ENCODE results near the gene PLD2.

DNA sequence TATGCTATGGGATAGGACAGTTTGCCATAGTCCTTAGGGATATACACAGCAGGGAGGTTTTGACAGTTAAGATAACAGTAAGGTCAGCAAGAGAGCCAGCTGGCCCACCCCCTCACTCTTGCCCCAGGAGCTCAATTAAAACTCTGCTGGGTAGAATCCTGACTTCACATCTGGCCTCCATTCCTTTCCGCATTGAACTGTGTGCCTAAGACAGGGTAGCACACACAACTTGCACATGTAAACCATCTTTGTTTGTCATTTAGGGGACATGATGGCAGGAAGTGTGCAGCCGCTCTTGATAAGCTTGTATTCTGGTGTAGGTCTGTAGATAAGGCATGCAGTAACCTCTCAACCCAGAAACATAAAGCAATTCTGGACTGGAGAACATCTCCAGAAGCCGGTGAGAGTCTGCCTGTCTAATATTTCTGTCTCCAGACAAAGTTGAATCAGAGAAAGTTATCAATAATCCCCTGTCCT is 31.4 kb downstream of the PLD2 start:
- TF ChIP-seq, protein P1, sequence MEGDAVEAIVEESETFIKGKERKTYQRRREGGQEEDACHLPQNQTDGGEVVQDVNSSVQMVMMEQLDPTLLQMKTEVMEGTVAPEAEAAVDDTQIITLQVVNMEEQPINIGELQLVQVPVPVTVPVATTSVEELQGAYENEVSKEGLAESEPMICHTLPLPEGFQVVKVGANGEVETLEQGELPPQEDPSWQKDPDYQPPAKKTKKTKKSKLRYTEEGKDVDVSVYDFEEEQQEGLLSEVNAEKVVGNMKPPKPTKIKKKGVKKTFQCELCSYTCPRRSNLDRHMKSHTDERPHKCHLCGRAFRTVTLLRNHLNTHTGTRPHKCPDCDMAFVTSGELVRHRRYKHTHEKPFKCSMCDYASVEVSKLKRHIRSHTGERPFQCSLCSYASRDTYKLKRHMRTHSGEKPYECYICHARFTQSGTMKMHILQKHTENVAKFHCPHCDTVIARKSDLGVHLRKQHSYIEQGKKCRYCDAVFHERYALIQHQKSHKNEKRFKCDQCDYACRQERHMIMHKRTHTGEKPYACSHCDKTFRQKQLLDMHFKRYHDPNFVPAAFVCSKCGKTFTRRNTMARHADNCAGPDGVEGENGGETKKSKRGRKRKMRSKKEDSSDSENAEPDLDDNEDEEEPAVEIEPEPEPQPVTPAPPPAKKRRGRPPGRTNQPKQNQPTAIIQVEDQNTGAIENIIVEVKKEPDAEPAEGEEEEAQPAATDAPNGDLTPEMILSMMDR (tag by site-specific recombination; IDR thresholded peaks at IDR 0.05) = no peak
- no peak for TF ChIP-seq MZF1 (tag by site-specific recombination; IDR thresholded peaks at IDR 0.05; ENCODE audit: borderline replicate concordance)
- TF ChIP-seq ZNF501 (tag by site-specific recombination; IDR thresholded peaks at IDR 0.05) = no peak
- TF ChIP-seq ZNF660 (tag by site-specific recombination; IDR thresholded peaks at IDR 0.05) = no peak
- TF ChIP-seq KLF7 (tag by site-specific recombination; IDR thresholded peaks at IDR 0.05; ENCODE audit: borderline replicate concordance) = no peak
- TF ChIP-seq ZBTB21 (tag by site-specific recombination; IDR thresholded peaks at IDR 0.05) = no peak
- no peak for TF ChIP-seq ZNF19 (tag by site-specific recombination; IDR thresholded peaks at IDR 0.05; ENCODE audit: low read depth)
- no peak for TF ChIP-seq ZNF558 (tag by site-specific recombination; IDR thresholded peaks at IDR 0.05)
- TF ChIP-seq ZNF292 (tag by site-specific recombination; IDR thresholded peaks at IDR 0.05; ENCODE audit: borderline replicate concordance, low read depth) = no peak
- TF ChIP-seq, protein P2, sequence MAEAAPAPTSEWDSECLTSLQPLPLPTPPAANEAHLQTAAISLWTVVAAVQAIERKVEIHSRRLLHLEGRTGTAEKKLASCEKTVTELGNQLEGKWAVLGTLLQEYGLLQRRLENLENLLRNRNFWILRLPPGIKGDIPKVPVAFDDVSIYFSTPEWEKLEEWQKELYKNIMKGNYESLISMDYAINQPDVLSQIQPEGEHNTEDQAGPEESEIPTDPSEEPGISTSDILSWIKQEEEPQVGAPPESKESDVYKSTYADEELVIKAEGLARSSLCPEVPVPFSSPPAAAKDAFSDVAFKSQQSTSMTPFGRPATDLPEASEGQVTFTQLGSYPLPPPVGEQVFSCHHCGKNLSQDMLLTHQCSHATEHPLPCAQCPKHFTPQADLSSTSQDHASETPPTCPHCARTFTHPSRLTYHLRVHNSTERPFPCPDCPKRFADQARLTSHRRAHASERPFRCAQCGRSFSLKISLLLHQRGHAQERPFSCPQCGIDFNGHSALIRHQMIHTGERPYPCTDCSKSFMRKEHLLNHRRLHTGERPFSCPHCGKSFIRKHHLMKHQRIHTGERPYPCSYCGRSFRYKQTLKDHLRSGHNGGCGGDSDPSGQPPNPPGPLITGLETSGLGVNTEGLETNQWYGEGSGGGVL (tag by site-specific recombination; IDR thresholded peaks at IDR 0.05) = no peak

Data from HEK293 (cell line).